Activated CD4-positive, alpha-beta T cell treated with anti-CD3 and anti-CD28 coated beads for 36 hours (primary cell): ENCODE results near the gene SLC25A19. TPM values are rescaled to one million over a fixed set of nuclear protein-coding genes. Genes with fewer than 3 reads are reported as not detected.
"Not testable (repeated sequence)": the region's sequence is repeated elsewhere in the genome, so short reads cannot be mapped to it uniquely, and the experiment has no call there.

Experiments
- ATAC-seq: fragments of 200-7000 bp; cut with Tn5 transposase; one replicate; pipeline ENCODE4 v1.10.0; 2021; ENCODE audit warnings: mild to moderate bottlenecking, moderate library complexity
- CTCF ChIA-PET: fragments of 350-600 bp; sonication (Branson Sonifier 250); formaldehyde crosslinking; loops from one replicate; lab custom pipeline; 2021; ENCODE audit warnings: antibody characterized with exemption; lab: Charles Lee
- POLR2A ChIA-PET: fragments of 350-600 bp; sonication (Branson Sonifier 250); formaldehyde crosslinking; loops from one replicate; lab custom pipeline; 2021; ENCODE audit warnings: antibody characterized with exemption, inconsistent platforms; lab: Charles Lee
- DNase-seq: peaks from one replicate; pipeline ENCODE4 v3.0.0-alpha.2; 2020
- H3K27ac Mint-ChIP-seq: one replicate; pipeline ENCODE4 v1.8.0; 2021; ENCODE audit warnings: mixed read lengths
- H3K27me3 Mint-ChIP-seq: one replicate; pipeline ENCODE4 v1.8.0; 2021; ENCODE audit warnings: mixed read lengths
- H3K36me3 Mint-ChIP-seq: one replicate; pipeline ENCODE4 v1.8.0; 2021; ENCODE audit warnings: low read depth, mixed read lengths
- H3K4me1 Mint-ChIP-seq: one replicate; pipeline ENCODE4 v1.8.0; 2021; ENCODE audit warnings: mixed read lengths
- H3K4me3 Mint-ChIP-seq: one replicate; pipeline ENCODE4 v1.8.0; 2021; ENCODE audit warnings: mild to moderate bottlenecking, moderate library complexity, mixed read lengths
- H3K9me3 Mint-ChIP-seq: one replicate; pipeline ENCODE4 v1.8.0; 2021; ENCODE audit warnings: low read depth, mixed read lengths
- intact Hi-C, 2 experiments: fragments of 100-400 bp; cut with DNase I in 1 of 2; cut with micrococcal nuclease in 1 of 2; formaldehyde crosslinking; loops; one replicate each; pipeline versions ENCODE4 v1.14.2 to v1.15.1; 2022 to 2024; cut with DNase I, micrococcal nuclease
- total RNA-seq, 2 experiments: library from RNA; stranded (reverse); gene quantifications; one replicate each; pipeline ENCODE4 v1.2.3, GENCODE V29; 2021

SLC25A19 gene
- total RNA-seq, 2 experiments from 2014 or later, result 67.8 to 79.7 TPM

- ChIA-PET POLR2A (interaction anchor here (0.6 kb wide), 1 partner anchor 12 kb away, joined by 3 read pairs; no protein-coding TSS in a partner anchor), CTCF (interaction anchor here (1.2 to 2.5 kb wide), 2 partner anchors 21 to 95 kb away, joined by 4 to 13 read pairs; no protein-coding TSS in a partner anchor)
- no peaks in the 10 kb centered on the region for H3K9me3 Mint-ChIP-seq
- intact Hi-C loops, result no loop called here
- H3K4me1 Mint-ChIP-seq, result peaks cover 14% of the 10 kb centered on the region
- no peak overlapping the region for H3K27ac Mint-ChIP-seq
- H3K36me3 Mint-ChIP-seq, result no peaks in the 10 kb centered on the region
- DNase-seq (no peak), ATAC-seq (no peak)
- H3K4me3 Mint-ChIP-seq, result no peak overlapping the region
- no peaks in the 10 kb centered on the region for H3K27me3 Mint-ChIP-seq
Measured at GRCh38 chr17:75301502-75302206, 12.4 kb upstream of the SLC25A19 start.

- POLR2A ChIA-PET, result no interaction called here
Measured at GRCh38 chr17:75301049-75301448, 11.8 kb upstream of the SLC25A19 start.

GRCh38 chr17:75300280-75300679 lies 11.0 kb upstream of the SLC25A19 start:
- intact Hi-C loops, result no loop called here
- H3K4me1 Mint-ChIP-seq, result peaks cover 25% of the 10 kb centered on the region
- ChIA-PET POLR2A (no interaction called here), CTCF (interaction anchor here (0.6 to 2.5 kb wide), 4 partner anchors 22 to 283 kb away, joined by 3 to 13 read pairs (median 4); no protein-coding TSS in a partner anchor)
- DNase-seq (no peak), ATAC-seq (no peak)
- no peaks in the 10 kb centered on the region for H3K9me3 Mint-ChIP-seq
- no peaks in the 10 kb centered on the region for H3K36me3 Mint-ChIP-seq
- no peak overlapping the region for H3K27ac Mint-ChIP-seq
- no peak overlapping the region for H3K4me3 Mint-ChIP-seq
- H3K27me3 Mint-ChIP-seq, result no peaks in the 10 kb centered on the region

More at GRCh38 chr17:75301049-75301448, 11.8 kb upstream of the SLC25A19 start:
- Mint-ChIP-seq H3K27me3 (no peaks in the 10 kb centered on the region), H3K9me3 (no peaks in the 10 kb centered on the region), H3K36me3 (no peaks in the 10 kb centered on the region), H3K4me3 (no peak overlapping the region), H3K4me1 (peaks cover 18% of the 10 kb centered on the region), H3K27ac (no peak overlapping the region)
- ATAC-seq (no peak), DNase-seq (no peak)
- CTCF ChIA-PET, result interaction anchor here (2.5 kb wide), 1 partner anchor 21 kb away, joined by 13 read pairs; no protein-coding TSS in a partner anchor
- intact Hi-C loops, result no loop called here

- H3K27me3 Mint-ChIP-seq, result no peaks in the 10 kb centered on the region
- peak; percentile 83 for ATAC-seq
- H3K4me1 Mint-ChIP-seq, result peaks cover 43% of the 10 kb centered on the region
- ChIA-PET CTCF (interaction anchor here (0.5 to 1.5 kb wide), 12 partner anchors 21 to 599 kb away, joined by 3 to 8 read pairs (median 3); partner anchors contain the start of genes GGA3, MIF4GD, MRPS7 and TMEM94), POLR2A (interaction anchor here (0.6 to 1.0 kb wide), 6 partner anchors 18 to 496 kb away, joined by 3 to 7 read pairs (median 4); no protein-coding TSS in a partner anchor)
- peak overlapping the region; percentile 5 for H3K4me3 Mint-ChIP-seq
- H3K9me3 Mint-ChIP-seq, result no peaks in the 10 kb centered on the region
- peak; percentile 57 for DNase-seq
- H3K36me3 Mint-ChIP-seq, result no peaks in the 10 kb centered on the region
- peak overlapping the region; percentile 92 for H3K27ac Mint-ChIP-seq
- intact Hi-C loops, result loop anchor here (1.0 to 2.0 kb wide), 2 partner anchors 45 to 110 kb away; partner anchors contain the start of gene GRB2 (in 1 of the 2)
Measured at GRCh38 chr17:75295201-75296158, 6.2 kb upstream of the SLC25A19 start.

GRCh38 chr17:75292810-75293448 lies 3.7 kb upstream of the SLC25A19 start:
- intact Hi-C loops, H3K4me3 Mint-ChIP-seq: not testable (repeated sequence)
- H3K27ac Mint-ChIP-seq, result peak overlapping the region; percentile 25

GRCh38 chr17:75289832-75290337 lies 652 bp upstream of the SLC25A19 start:
- peak overlapping the region; percentile 86 for H3K4me3 Mint-ChIP-seq
- H3K27ac Mint-ChIP-seq, result peak overlapping the region; percentile 100
- intact Hi-C loops, result loop anchor here (1.0 to 5.0 kb wide), 20 partner anchors 7 to 565 kb away; partner anchors contain the start of genes GGA3 (in 2 of the 2), MIF4GD (in 2 of the 2), MRPS7 (in 2 of the 2) and ATP5PD (in 1 of the 2)

More at GRCh38 chr17:75292810-75293448, 3.7 kb upstream of the SLC25A19 start:
- ATAC-seq, DNase-seq, H3K36me3 Mint-ChIP-seq, H3K27me3 Mint-ChIP-seq, H3K9me3 Mint-ChIP-seq, POLR2A ChIA-PET: not testable (repeated sequence)
- CTCF ChIA-PET, result interaction anchor here (0.7 to 1.4 kb wide), 4 partner anchors 22 to 136 kb away, joined by 3 to 7 read pairs (median 3); partner anchors contain the start of gene MIF4GD
- peaks cover 47% of the 10 kb centered on the region for H3K4me1 Mint-ChIP-seq

GRCh38 chr17:75288770-75289114 lies 491 bp downstream of the SLC25A19 start:
- H3K9me3 Mint-ChIP-seq, result no peaks in the 10 kb centered on the region
- H3K27ac Mint-ChIP-seq, result peak overlapping the region; percentile 100
- peak; percentile 17 for ATAC-seq
- peak overlapping the region; percentile 86 for H3K4me3 Mint-ChIP-seq
- peaks cover 26% of the 10 kb centered on the region for H3K4me1 Mint-ChIP-seq
- intact Hi-C loops, result loop anchor here (1.0 to 5.0 kb wide), 20 partner anchors 9 to 567 kb away; partner anchors contain the start of genes GGA3 (in 2 of the 2), MIF4GD (in 2 of the 2), MRPS7 (in 2 of the 2) and ATP5PD (in 1 of the 2)
- no peaks in the 10 kb centered on the region for H3K27me3 Mint-ChIP-seq
- CTCF ChIA-PET, result interaction anchor here (0.6 to 2.4 kb wide), 30 partner anchors 9 to 534 kb away, joined by 3 to 37 read pairs (median 5); partner anchors contain the start of genes FDXR, GGA3, GRB2 and MIF4GD
- H3K36me3 Mint-ChIP-seq, result peaks cover 35% of the 10 kb centered on the region
- POLR2A ChIA-PET, result interaction anchor here (0.6 to 2.6 kb wide), 18 partner anchors 16 to 491 kb away, joined by 3 to 27 read pairs (median 5); partner anchors contain the start of genes GGA3, GRB2, JPT1 and MIF4GD
- DNase-seq, result peak; percentile 70

More at GRCh38 chr17:75289832-75290337, 652 bp upstream of the SLC25A19 start:
- Mint-ChIP-seq H3K9me3 (no peaks in the 10 kb centered on the region), H3K36me3 (peaks cover 30% of the 10 kb centered on the region), H3K4me1 (peaks cover 34% of the 10 kb centered on the region), H3K27me3 (no peaks in the 10 kb centered on the region)
- ATAC-seq, result peak; percentile 21
- peak; percentile 86 for DNase-seq
- POLR2A ChIA-PET, result interaction anchor here (0.6 to 2.6 kb wide), 14 partner anchors 17 to 166 kb away, joined by 4 to 27 read pairs (median 5); partner anchors contain the start of genes GGA3, GRB2, JPT1 and MIF4GD
- CTCF ChIA-PET, result interaction anchor here (0.7 to 2.4 kb wide), 24 partner anchors 8 to 533 kb away, joined by 3 to 37 read pairs (median 6); partner anchors contain the start of genes FDXR, GGA3, GRB2 and MIF4GD

GRCh38 chr17:75288359-75288758 lies 874 bp downstream of the SLC25A19 start:
- H3K4me1 Mint-ChIP-seq, result peaks cover 26% of the 10 kb centered on the region
- ATAC-seq, result no peak
- H3K27me3 Mint-ChIP-seq, result no peaks in the 10 kb centered on the region
- H3K27ac Mint-ChIP-seq, result peak overlapping the region; percentile 89
- intact Hi-C loops, result loop anchor here in 1 of 2 experiments (5.0 kb wide), 1 partner anchor 34 kb away; no protein-coding TSS in a partner anchor
- ChIA-PET POLR2A (interaction anchor here (0.6 to 2.6 kb wide), 5 partner anchors 16 to 118 kb away, joined by 3 to 27 read pairs (median 11); partner anchors contain the start of genes GGA3, GRB2, MIF4GD and MRPS7), CTCF (interaction anchor here (0.7 to 2.2 kb wide), 10 partner anchors 9 to 228 kb away, joined by 3 to 37 read pairs (median 7); partner anchors contain the start of genes MIF4GD and TSEN54)
- peak overlapping the region; percentile 86 for H3K4me3 Mint-ChIP-seq
- no peaks in the 10 kb centered on the region for H3K9me3 Mint-ChIP-seq
- H3K36me3 Mint-ChIP-seq, result peaks cover 39% of the 10 kb centered on the region
- no peak for DNase-seq

GRCh38 chr17:75287221-75287620 lies 2.0 kb downstream of the SLC25A19 start:
- peak overlapping the region; percentile 86 for H3K4me3 Mint-ChIP-seq

More at GRCh38 chr17:75287221-75287620, 2.0 kb downstream of the SLC25A19 start:
- ChIA-PET POLR2A (no interaction called here), CTCF (interaction anchor here (0.5 to 1.0 kb wide), 2 partner anchors 39 to 445 kb away, joined by 3 to 4 read pairs; no protein-coding TSS in a partner anchor)
- ATAC-seq, result no peak
- intact Hi-C loops, result loop anchor here in 1 of 2 experiments (5.0 kb wide), 1 partner anchor 35 kb away; no protein-coding TSS in a partner anchor
- no peaks in the 10 kb centered on the region for H3K27me3 Mint-ChIP-seq
- no peaks in the 10 kb centered on the region for H3K9me3 Mint-ChIP-seq
- peaks cover 26% of the 10 kb centered on the region for H3K4me1 Mint-ChIP-seq
- no peak overlapping the region for H3K27ac Mint-ChIP-seq
- DNase-seq, result no peak
- peaks cover 41% of the 10 kb centered on the region for H3K36me3 Mint-ChIP-seq
